Measurements from ENCODE around the gene GLI3. TPM values are rescaled to one million over a fixed set of nuclear protein-coding genes. Genes with fewer than 3 reads are reported as not detected.

The GLI3 gene
- total RNA-seq, 1 experiment from 2014 or later: 45.0 TPM

DNA sequence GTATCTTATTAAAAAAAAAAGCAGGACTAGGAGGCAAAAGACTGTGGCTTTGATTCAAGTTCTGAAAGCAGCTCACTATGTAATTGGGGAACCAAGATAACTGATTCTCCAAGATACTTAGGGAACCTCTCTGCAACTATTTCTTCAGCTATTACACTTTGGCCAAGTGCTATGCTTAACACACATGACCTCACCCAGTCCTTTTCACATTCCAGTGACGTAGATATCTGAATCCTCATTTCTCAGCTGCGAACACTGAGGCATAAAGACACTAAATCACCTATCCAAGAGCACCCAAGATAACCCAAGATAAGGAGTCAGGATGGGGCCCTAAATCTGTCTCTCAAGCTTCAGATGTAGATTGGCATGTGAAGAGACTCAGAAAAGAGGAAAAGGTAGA lies 133.6 kb downstream of the GLI3 start:
- peaks cover 2% of the 10 kb centered on the region for H4K20me1 ChIP-seq (ENCODE audit: control insufficient read depth, insufficient read depth, insufficient read length)

More for the DNA sequence above, 133.6 kb downstream of the GLI3 start:
- no peak overlapping the region for H2BK5ac ChIP-seq (ENCODE audit: insufficient read length, low read length)
- H3K27me3 ChIP-seq (ENCODE audit: insufficient read depth, low read length): no peaks in the 10 kb centered on the region
- no peaks in the 10 kb centered on the region for H3K9me3 Mint-ChIP-seq
- no peak overlapping the region for H3T11ph ChIP-seq (ENCODE audit: low read length)
- H3K56ac ChIP-seq (ENCODE audit: insufficient read length, low read depth, low read length): no peak overlapping the region
- no peak overlapping the region for H3K9ac ChIP-seq (ENCODE audit: extremely low read depth, insufficient read length, low read length)
- H3K23me2 ChIP-seq (ENCODE audit: insufficient read length, low read depth, low read length, poor library complexity, severe bottlenecking): no peaks in the 10 kb centered on the region
- no peak overlapping the region for H3K23ac ChIP-seq (ENCODE audit: insufficient read length, low read depth, low read length)
- no peak overlapping the region for H3K27ac ChIP-seq (ENCODE audit: insufficient read length, low read depth, low read length)
- no peak overlapping the region for H2AFZ ChIP-seq (ENCODE audit: low read length)
- no peaks in the 10 kb centered on the region for H3K9me3 ChIP-seq (ENCODE audit: control insufficient read depth, low read depth, low read length)
- no peak overlapping the region for H3K14ac ChIP-seq (ENCODE audit: insufficient read depth, low read length)
- H2AK5ac ChIP-seq (ENCODE audit: insufficient read length, low read length): no peak overlapping the region
- no peak overlapping the region for H2BK12ac ChIP-seq (ENCODE audit: insufficient read length, low read depth, low read length)
- H3K18ac ChIP-seq (ENCODE audit: insufficient read length, low read depth, low read length): no peak overlapping the region
- H3K27ac Mint-ChIP-seq: no peak overlapping the region
- H3K4me1 ChIP-seq (ENCODE audit: insufficient read depth, low read length): peaks cover 2% of the 10 kb centered on the region; the same call in 1 of the 2 replicates
- no peak overlapping the region for H2BK20ac ChIP-seq (ENCODE audit: low read depth, low read length, poor library complexity, severe bottlenecking)
- peaks cover 0 to 9% (median 2%) of the 10 kb centered on the region in 3 experiments; a peak in 3 of 7 replicates for H3K36me3 Mint-ChIP-seq (ENCODE audit: insufficient read depth in 1 of 3, low read depth in 3 of 3)
- no peak overlapping the region for H4K8ac ChIP-seq (replicated peaks; ENCODE audit: insufficient read length, low read depth, low read length)
- no peak overlapping the region for H4K91ac ChIP-seq (ENCODE audit: insufficient read length, low read depth, low read length)
- DNase-seq: no peak
- no peak overlapping the region for H3K4ac ChIP-seq (ENCODE audit: low read depth, low read length)
- WGBS (ENCODE audit: extremely low coverage, insufficient read length, low lambda C conversion rate): no CpG with 5 or more reads among the region's 2 CpGs
- TF ChIP-seq CTCF (conservative IDR thresholded peaks at IDR 0.05): no peak
- H2BK120ac ChIP-seq (ENCODE audit: low read depth, low read length, poor library complexity, severe bottlenecking): no peak overlapping the region
- H3K4me1 Mint-ChIP-seq: peaks cover 19 to 22% of the 10 kb centered on the region in 2 experiments
- H3K4me3 Mint-ChIP-seq: no peak overlapping the region
- H2BK15ac ChIP-seq (ENCODE audit: low read depth, low read length): no peak overlapping the region
- H3K79me2 ChIP-seq (ENCODE audit: insufficient read depth, low read length): no peaks in the 10 kb centered on the region
- H4K5ac ChIP-seq (ENCODE audit: insufficient read length, low read depth, low read length): no peak overlapping the region
- no peaks in the 10 kb centered on the region for H3K79me1 ChIP-seq (ENCODE audit: insufficient read depth, low read depth, low read length, poor library complexity, severe bottlenecking)
- H3K27me3 Mint-ChIP-seq (ENCODE audit: low read depth): no peaks in the 10 kb centered on the region
- no peak overlapping the region for H3K4me2 ChIP-seq (ENCODE audit: insufficient read depth, insufficient read length, low read length)
